HG03354 (cell line): ENCODE data around the gene ETV6.

Source experiments
- ATAC-seq: cut with Tn5 transposase; IDR thresholded peaks from one replicate; pipeline ENCODE4 v1.9.1; 2021; ENCODE audit warnings: mild to moderate bottlenecking; ENCODE audit not compliant: unreplicated experiment, poor library complexity, severe bottlenecking

ETV6 gene

GRCh38 chr12:11641522-11641921 lies 8.0 kb upstream of the ETV6 start:
- ATAC-seq = no peak

- no peak for ATAC-seq
Observed at GRCh38 chr12:11642785-11643184, 6.7 kb upstream of the ETV6 start.

GRCh38 chr12:11645391-11645790 lies 4.1 kb upstream of the ETV6 start:
- ATAC-seq = no peak

- ATAC-seq = peak; percentile 42
Observed at GRCh38 chr12:11648514-11649412, 711 bp upstream of the ETV6 start.

- no peak for ATAC-seq
Observed at GRCh38 chr12:11650286-11651281, 1.1 kb downstream of the ETV6 start.

- no peak for ATAC-seq
Observed at GRCh38 chr12:11651381-11651780, 1.9 kb downstream of the ETV6 start.

- no peak for ATAC-seq
Observed at GRCh38 chr12:11651785-11652184, 2.3 kb downstream of the ETV6 start.

GRCh38 chr12:11652351-11653040 lies 3.0 kb downstream of the ETV6 start:
- ATAC-seq = peak; percentile 26

- ATAC-seq = peak; percentile 18
Observed at GRCh38 chr12:11653215-11653753, 3.8 kb downstream of the ETV6 start.

GRCh38 chr12:11654338-11654737 lies 4.9 kb downstream of the ETV6 start:
- no peak for ATAC-seq

- no peak for ATAC-seq
Observed at GRCh38 chr12:11654802-11655201, 5.3 kb downstream of the ETV6 start.

- ATAC-seq = no peak
Observed at GRCh38 chr12:11655842-11656241, 6.4 kb downstream of the ETV6 start.

- no peak for ATAC-seq
Observed at GRCh38 chr12:11656550-11656949, 7.1 kb downstream of the ETV6 start.

- ATAC-seq = no peak
Observed at GRCh38 chr12:11657511-11657910, 8.0 kb downstream of the ETV6 start.

- ATAC-seq = no peak
Observed at GRCh38 chr12:11658791-11659190, 9.3 kb downstream of the ETV6 start.

GRCh38 chr12:11660624-11661023 lies 11.2 kb downstream of the ETV6 start:
- no peak for ATAC-seq

- no peak for ATAC-seq
Observed at GRCh38 chr12:11661491-11662089, 12.1 kb downstream of the ETV6 start.

- ATAC-seq = no peak
Observed at GRCh38 chr12:11662369-11662768, 12.9 kb downstream of the ETV6 start.

- no peak for ATAC-seq
Observed at GRCh38 chr12:11663130-11663529, 13.7 kb downstream of the ETV6 start.
